NCI-H524 treated with DMSO at 0.1 percent for 48 hours (cell line): Measurements from ENCODE around the gene ANKMY1.

ENCODE experiments used
- DNase-seq: peaks from one replicate; lab custom pipeline; 2025; lab: John Stamatoyannopoulos, UW

Gene ANKMY1, protein sequence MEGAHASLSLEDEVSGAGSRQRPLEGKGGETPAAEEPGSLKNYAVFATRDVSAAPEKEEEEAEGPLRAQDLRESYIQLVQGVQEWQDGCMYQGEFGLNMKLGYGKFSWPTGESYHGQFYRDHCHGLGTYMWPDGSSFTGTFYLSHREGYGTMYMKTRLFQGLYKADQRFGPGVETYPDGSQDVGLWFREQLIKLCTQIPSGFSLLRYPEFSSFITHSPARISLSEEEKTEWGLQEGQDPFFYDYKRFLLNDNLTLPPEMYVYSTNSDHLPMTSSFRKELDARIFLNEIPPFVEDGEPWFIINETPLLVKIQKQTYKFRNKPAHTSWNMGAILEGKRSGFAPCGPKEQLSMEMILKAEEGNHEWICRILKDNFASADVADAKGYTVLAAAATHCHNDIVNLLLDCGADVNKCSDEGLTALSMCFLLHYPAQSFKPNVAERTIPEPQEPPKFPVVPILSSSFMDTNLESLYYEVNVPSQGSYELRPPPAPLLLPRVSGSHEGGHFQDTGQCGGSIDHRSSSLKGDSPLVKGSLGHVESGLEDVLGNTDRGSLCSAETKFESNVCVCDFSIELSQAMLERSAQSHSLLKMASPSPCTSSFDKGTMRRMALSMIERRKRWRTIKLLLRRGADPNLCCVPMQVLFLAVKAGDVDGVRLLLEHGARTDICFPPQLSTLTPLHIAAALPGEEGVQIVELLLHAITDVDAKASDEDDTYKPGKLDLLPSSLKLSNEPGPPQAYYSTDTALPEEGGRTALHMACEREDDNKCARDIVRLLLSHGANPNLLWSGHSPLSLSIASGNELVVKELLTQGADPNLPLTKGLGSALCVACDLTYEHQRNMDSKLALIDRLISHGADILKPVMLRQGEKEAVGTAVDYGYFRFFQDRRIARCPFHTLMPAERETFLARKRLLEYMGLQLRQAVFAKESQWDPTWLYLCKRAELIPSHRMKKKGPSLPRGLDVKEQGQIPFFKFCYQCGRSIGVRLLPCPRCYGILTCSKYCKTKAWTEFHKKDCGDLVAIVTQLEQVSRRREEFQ

DNA sequence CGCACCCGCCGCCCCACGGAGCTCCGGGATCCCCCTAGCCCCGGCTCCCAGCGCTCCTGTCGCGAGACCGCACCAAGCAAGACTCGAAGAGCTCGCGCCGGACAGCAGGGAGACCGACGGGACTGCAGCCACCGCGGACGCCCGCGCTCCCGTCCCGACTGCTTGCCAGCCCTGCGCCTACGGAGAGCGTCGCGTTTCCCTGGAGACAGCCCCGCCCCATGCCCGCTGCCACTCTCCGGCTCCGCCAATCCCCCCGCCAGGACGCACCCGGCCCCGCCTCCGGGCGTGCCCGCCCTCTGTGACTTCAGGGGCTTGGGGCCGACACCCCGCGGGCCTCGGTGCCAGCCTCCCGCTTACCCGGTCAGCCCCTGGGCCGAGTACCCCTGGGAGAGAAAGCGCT, at the start of gene ANKMY1:
Gene ANKMY1 (minus strand): TSS at position 181 of the 400 bp plus-strand sequence. CDS start 653 bp downstream, outside the sequence.
- DNase-seq: no peak

DNA sequence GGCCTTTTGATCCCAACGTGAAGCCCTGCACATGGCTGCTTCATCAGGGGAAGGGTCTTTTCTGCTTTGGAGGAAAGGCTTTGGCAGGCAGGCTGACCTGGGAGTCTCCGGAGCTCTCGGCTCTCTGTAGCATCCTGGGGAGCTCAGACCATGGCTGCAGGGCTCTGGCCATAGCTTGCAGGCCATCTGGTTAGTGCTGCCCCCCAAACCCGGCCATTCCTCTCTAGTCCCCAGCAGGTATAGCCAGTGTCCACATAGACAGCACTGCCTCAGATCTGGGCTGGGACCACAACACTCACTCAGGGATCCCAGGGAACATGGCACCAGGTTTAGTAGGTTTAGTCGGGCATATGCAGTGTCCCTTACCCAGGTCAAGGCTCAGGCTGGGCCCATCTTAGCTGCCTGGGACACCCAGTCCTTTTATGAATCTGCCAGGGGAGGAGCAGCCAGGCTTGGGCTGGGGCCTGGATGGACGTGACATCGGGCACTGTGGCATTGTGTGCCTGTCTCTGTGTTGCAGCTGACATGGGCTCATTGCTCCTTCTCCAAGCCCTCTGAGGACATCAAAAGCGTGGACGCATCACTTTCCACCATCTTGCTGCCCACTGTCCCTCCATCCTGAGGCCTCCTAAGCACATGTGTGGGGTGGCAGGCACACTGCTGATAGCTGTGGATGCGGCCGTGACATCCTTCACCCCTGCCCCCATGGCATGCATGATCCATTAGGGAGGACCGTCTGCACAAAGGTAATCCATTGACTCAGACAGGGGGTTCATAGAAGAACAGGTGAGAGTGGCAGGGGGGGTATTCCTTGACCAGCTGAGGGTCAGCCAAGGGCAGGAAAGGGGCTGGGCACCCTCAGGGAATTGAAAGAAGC, 48.3 kb upstream of the ANKMY1 start:
- DNase-seq: no peak

DNA sequence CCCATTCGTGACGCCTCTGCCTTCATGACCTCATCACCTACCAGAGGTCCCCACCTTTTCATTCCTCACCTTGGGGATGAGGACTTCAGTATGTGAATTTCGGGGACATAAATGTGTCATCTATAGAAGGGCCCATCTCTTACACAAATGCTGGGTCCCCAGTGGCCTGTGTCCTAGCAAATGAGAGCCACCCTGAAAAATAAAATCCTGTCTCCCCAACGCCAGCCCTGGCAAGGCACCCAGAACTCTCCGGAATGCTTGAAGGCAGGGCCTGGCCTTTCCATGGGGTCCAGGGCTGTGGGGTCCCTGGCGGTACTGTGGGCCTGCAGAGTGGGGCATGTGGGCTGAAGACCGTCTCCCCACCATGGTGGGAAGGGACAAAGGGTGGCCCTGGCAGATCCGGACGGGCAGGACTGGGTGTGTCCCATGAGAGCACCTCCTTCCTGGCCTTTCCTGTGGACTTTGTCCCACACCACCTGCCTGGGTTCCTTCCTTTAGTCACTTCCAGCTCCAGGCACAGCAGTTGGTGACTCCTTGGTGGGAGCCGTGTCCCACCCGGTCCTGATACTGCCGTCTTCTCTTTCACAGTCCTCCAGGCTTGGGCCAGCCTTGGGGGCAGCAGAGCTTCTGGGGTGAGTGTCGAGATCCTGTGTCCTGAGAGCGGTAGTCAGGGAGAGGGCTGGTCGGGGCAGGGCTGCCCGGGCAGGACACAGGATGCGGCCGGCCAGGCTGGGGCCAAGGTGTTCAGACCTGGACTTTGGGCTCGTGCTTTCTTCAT, 47.3 kb upstream of the ANKMY1 start:
- no peak for DNase-seq

DNA sequence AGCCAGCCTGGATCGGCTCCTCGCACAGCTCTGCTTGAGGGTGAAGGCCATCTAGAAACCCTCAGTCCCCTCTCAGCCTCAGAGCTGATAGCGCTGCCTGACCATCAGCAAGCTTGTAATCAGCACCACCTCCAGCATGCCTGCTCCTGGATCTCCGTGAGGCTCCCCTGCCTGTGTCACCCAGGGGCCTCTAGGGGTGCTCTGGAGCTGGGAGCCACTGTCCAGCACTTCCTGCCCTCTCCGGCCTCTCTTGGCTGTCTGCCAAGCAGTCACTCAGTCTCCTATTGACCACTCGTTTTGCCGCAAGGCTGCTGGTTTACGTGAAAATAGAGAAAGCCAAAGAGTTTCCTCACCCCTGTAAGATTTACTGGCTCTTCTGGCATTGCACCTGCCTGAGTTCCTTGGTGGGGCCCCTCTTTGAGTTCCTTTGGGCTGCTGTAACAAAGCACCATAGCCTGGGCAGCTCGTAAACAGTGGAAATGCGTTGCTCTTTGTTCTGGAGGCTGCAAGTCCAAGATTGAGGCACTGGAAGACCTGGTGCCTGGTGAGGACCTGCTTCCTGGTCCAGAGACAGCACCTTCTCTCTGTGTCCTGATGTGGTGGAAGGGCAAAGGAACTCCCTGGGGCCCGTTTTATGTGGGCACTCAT, 46.6 kb upstream of the ANKMY1 start:
- DNase-seq: no peak

DNA sequence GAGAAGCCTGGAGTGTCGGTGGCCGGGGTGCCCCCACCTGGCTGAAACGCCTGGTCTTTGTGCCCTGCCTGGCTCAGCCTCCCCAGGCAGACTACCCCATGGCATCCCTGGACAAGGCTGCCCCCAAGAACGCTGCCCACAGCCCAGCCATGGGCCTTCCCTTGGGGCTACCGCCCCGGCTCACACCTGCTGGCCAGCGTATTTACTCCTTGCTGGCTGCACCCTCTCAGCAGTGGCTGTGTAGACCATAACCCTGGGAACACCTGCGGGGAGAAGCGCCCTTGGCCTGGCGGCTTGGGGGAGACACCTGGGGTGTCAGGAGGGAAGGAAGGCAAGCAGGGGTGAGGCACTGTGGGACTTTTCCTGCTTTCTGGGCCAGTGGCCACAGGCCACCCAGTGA, 46.1 kb upstream of the ANKMY1 start:
- DNase-seq: no peak

DNA sequence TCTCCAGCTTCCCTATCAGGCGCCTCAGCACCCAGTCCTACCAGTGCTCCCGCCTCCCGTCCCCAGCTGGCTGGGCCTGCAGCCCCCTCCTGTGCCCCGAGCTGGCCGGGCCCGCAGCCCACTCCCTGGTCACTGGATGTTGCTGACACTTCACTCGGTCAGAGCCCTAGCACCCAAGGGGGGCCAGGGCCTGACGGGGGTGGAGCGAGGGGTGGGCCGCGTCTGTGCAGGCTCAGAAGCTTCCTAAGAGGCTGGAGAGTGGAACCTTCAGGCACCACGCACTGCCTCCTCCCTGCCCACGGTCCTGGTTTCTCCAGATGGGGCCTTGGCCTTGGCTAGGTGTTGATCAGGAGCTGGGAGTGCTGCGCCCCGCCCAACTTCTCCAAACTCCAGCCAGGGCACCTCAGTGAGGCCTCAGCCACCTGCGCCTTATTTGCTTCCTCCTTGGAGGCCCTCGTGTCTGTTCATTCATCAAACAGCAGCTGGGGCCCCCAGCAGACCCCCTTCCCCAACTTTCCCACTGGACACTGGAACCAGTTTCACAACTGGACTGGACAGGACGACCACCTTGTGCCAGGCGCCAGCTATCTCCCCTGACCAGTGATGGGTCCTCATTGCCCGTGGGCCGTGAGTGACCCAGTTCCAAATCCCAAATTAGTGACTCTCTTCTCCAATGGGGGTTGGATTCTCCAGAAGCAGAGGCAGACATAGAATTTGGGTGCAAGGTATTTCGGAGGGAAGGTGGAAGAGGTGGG, 45.5 kb upstream of the ANKMY1 start:
- no peak for DNase-seq

DNA sequence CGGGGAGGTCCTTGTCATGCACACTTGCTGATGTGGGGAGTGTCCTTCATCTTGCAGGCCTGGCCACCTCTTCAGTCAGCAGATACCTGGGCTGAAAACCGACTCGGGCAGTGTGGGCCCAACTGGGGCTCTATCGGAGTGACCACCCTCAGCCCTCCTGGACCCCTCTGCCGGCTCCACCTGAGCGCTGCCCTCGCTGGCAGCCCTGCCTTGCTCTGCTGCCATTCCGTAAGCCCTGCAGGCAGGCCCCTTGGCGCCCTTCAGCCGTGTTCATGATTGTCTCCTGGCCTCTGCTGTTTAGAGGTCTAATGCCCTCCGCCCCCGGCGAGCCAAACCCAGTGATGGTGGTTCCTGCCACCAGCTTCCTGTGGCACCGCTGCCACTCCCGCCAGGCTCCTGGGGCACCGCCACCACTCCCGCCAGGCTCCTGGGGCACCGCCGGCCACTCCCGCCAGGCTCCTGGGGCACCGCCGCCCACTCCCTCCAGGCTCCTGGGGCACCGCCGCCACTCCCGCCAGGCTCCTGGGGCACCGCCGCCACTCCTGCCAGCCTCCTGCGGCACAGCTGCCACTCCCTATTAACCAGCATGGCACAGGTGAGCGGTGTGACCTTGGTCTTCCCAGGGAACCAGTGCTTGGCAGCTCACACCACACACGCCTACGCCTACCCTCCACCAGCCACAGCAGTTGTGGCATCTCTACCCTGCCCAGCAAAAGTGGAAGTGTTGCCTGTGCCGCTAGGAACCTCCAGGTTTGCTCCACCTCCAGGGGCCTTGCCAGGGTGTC, 44.7 kb upstream of the ANKMY1 start:
- no peak for DNase-seq

DNA sequence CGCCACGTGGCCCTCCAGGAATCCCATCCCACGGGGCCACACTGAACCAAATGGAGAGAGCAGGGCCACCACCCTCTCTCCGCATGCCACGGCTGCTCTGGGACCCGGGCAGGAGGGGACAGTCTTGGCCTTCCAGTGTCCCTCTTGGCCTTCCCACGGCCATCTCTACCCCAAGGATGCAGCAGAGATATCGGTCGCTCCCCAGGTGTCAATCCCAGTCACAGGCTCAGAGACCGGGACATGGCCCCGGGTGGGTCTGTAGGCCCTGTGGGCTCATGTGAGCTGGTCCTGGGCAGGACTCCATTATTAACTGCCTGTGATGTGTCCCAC, 44.0 kb upstream of the ANKMY1 start:
- no peak for DNase-seq

DNA sequence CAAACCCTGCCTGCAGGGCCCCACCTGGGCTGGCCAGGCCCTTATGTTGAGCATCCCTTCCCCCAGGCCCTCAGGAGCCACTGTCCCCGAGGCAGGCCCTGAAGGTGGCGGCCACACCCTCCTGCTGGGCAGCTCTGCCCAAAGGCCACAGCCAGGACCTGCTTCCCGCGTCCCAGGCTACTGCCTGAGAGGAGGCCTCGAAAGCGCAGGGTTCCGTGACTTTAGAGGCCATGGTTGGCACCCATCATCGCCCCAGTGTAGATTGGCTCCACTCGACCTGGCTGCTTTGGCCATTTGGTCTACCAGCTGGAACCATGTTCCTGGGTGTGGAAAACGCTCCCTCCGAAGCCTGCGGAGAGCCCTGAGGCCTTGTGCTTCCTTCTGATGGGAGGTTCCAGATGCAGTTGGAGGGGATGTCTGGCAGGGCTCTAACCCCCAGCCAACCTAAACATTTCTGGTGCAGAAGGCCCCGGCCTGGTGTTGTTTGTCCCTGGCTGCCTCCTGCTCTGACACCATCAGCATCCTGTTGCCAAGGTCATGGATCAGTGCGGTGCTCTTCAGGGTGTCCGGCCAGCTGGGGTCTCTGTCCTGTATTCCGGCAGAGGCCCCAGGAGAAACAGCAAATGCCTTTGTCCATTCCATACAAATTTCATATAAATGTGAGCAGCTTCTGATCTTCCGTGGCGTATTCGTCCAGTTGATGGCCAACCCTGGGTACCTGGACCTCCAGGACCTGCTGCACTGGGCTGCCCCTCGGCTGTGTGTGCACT, 43.5 kb upstream of the ANKMY1 start:
- DNase-seq: no peak

DNA sequence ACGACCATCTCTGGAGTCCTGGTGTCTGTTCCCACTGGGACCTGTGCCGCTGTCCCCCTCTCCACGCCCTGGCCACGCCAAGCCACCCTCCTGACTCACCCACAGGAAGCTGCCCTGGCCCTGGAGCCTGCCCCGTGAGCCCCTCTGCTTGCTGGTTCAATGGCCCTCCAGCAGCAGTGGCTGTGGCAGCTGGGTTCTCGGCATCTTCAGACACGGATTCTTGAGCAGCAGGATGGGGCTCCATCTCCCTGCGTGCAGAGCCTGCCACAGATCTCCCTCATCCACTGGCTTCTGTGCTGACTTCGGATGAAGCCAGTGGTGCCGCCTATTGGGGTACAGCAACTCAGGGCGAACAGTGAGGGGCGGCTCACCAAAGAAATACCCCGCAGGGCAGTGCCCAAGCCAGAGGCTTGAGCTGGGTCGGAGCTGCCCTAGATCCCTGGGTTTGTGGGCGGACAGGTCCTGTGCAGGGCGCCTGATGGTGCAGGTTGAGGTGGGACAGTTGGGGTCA, 42.7 kb upstream of the ANKMY1 start:
- DNase-seq: no peak

DNA sequence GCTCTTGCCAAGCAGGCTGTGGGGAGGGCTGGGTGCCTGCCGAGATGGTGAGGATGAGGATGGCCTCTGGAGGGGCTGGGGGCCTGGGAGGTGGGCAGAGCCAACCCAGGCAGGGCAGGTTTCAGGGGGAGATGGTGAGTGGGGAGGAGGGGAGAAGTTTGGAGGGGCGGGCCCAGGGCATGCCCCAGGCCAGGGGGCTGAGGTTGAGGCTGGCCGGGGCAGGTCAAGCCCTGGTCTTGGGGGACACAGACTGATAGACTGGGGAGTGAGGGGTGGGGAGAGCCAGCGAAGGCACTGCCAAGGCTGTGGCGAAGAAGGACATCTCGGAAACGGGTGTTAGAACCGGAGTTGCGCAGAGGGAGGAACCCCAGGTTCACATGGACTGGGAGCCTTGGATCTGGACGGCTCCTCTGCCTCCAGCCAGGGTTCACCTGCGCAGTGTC, 41.4 kb upstream of the ANKMY1 start:
- DNase-seq: no peak

DNA sequence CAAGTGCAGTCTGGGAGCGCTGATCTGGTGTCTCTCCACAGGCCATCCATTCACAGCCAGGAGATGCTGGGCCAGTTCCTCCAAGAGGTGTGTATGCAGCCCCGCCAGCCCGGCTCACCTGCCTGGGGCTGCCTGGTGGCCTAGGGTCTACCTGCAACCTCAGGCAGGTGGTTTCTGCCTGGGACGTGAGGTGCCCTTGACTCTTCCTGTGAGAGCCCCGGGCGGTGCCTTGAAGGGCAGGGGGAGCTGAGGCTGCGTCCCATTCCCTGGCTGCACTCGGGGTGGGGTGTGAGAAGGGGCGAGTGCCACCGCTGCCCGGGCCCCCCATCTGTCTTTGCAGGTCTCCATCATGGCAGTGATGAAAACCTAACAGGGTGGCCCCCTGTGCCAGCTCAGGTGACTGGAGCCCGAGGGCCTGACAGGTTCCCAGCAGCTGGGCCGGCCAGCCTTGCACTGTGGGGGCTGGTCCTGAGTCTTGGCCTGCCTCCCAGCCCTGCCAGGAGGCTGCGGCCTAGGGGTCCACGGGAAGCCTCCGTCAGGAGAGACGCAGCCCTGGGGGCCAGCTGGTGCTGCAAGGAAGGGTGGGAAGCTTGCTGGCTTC, 40.6 kb upstream of the ANKMY1 start:
- DNase-seq: no peak

DNA sequence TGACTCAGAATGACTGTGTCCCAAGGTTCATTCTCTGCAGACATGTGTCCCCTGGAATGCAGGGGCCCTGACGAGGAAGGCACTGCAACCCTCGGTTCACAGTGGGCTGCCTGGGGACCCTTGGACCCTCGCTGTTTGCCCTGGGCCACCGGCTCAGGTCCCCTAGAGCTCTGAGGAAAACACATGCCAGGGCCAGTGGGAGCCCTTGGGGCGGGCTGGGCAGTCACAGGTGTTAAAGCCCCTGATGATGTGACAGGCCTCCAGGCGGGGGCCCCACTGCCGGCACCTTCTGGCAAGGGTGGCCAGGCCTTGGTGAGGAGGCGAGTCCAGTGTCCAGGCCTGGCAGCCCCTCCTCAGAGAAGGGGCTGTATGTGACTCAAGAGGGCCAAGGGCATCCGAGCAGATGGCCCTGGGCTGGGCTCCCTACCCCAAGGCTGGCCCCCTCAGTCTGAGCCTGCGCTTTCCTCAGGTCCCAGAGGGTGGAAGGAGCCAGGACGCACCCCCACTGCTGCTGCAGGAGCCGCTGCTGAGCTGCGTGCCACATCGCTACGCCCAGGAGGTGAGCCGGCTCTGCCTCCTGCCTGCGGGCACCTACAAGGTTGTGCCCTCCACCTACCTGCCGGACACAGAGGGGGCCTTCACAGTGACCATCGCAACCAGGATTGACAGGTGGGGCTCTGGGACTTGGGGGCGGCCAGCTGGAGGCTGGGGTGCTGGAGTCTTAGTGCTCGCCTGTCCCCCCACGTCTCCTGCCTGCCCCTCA, 39.8 kb upstream of the ANKMY1 start:
- no peak for DNase-seq

DNA sequence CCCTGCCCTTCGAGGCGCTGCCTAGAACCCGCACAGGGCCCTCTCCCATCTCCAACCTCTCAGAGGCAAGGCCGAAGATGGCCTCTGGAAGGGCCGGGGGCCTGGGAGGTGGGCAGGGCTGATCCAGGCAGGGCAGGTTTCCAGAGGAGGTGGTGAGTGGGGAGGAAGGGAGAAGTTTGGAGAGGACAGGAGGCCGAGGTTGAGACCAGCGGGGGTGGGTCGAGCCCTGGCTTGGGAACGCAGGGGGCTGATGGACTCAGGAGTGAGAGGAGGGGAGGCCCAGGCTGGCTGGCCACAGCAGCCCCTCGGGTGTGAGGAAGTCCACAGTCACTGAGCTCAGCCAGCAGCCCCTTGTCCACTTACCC, 39.2 kb upstream of the ANKMY1 start:
- DNase-seq: no peak

DNA sequence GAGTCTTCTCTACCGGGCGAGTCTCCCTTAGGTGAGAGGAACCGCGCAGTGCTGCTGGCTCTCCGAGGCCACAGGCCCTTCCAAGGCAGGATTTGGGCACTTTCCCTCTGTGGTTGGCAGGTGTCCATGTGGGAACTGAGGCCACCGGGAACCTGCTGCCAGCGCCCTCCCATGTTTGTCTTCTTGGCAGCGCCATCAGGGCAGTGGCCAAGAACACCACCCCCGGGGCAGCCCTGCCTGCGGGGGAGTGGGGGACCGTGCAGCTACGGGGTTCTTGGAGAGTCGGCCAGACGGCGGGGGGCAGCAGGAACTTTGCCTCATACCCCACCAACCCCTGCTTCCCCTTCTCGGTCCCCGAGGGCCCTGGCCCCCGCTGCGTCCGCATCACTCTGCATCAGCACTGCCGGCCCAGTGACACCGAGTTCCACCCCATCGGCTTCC, 38.7 kb upstream of the ANKMY1 start:
- no peak for DNase-seq

DNA sequence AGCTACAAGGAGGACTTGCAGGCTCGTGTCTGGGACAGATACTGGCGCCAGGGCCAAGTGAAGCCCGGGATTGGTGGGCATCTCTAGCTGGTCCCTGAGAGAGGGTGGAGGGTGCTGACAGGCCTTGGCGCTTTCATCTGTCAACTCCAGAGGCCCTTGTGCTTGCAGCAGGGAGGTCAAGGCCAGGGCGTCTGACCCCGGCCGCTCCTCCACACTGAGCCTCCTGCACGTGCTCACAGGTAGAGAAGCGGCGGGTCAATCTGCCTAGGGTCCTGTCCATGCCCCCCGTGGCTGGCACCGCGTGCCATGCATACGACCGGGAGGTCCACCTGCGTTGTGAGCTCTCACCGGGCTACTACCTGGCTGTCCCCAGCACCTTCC, 38.3 kb upstream of the ANKMY1 start:
- DNase-seq: no peak
